Ishikawa (cell line): ENCODE results near the gene HIVEP1.

Source experiments
- CEBPB ChIP-seq: IDR thresholded peaks from 2 replicates; pipeline ENCODE4 v1.6.1; 2012
- CREB1 ChIP-seq: IDR thresholded peaks from 2 replicates; pipeline ENCODE4 v1.6.1; 2012; ENCODE audit warnings: low read depth
- EGR1 ChIP-seq: IDR thresholded peaks from 2 replicates; pipeline ENCODE4 v1.6.1; 2012
- EP300 ChIP-seq: IDR thresholded peaks from 2 replicates; pipeline ENCODE4 v1.6.1; 2012; ENCODE audit warnings: borderline replicate concordance
- FOXM1 ChIP-seq: IDR thresholded peaks from 2 replicates; pipeline ENCODE4 v1.6.1; 2012; ENCODE audit warnings: low read depth, borderline replicate concordance
- NFIC ChIP-seq: IDR thresholded peaks from 2 replicates; pipeline ENCODE4 v1.6.1; 2012
- RAD21 ChIP-seq: IDR thresholded peaks from 2 replicates; pipeline ENCODE4 v1.6.1; 2012; ENCODE audit warnings: low read depth
- TAF1 ChIP-seq: IDR thresholded peaks from 2 replicates; pipeline ENCODE4 v1.6.1; 2012; ENCODE audit warnings: low read depth, mild to moderate bottlenecking
- TCF12 ChIP-seq: IDR thresholded peaks from 2 replicates; pipeline ENCODE4 v1.6.1; 2012; ENCODE audit warnings: low read depth
- TEAD4 ChIP-seq: IDR thresholded peaks from 2 replicates; pipeline ENCODE4 v1.6.1; 2012
- YY1 ChIP-seq: IDR thresholded peaks from 2 replicates; pipeline ENCODE4 v1.6.1; 2012; ENCODE audit warnings: low read depth
- ZBTB7A ChIP-seq: IDR thresholded peaks from 2 replicates; pipeline ENCODE4 v1.6.1; 2012; ENCODE audit warnings: low read depth
- TF ChIP-seq, protein P1 (sequence below): IDR thresholded peaks from 2 replicates; pipeline ENCODE4 v1.6.1; 2012; ENCODE audit warnings: low read depth, mild to moderate bottlenecking
- TF ChIP-seq, protein P2 (sequence below): IDR thresholded peaks from 2 replicates; pipeline ENCODE4 v1.6.1; 2012
- TF ChIP-seq, protein P3 (sequence below): IDR thresholded peaks from 2 replicates; pipeline ENCODE4 v1.6.1; 2012

Gene HIVEP1

DNA sequence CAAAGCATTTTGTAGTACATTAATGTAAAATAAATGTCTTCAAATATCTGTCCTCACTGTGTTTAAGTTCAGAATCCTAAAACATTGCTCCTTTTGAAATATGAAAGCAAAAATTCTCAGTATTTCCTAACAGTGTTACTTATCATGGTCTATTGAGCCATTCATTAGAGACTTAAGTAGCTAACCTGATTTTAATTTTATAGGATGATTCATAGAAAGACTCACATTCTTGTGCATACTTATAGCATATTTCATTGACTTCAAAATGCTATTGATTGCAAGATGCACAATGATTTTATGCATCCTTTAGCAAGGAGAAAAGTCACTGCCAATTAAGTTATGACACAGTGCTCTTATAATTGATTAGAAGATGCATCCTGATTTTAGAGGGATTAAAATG is 85.7 kb downstream of the HIVEP1 start:
- no peak for TF ChIP-seq EP300

DNA sequence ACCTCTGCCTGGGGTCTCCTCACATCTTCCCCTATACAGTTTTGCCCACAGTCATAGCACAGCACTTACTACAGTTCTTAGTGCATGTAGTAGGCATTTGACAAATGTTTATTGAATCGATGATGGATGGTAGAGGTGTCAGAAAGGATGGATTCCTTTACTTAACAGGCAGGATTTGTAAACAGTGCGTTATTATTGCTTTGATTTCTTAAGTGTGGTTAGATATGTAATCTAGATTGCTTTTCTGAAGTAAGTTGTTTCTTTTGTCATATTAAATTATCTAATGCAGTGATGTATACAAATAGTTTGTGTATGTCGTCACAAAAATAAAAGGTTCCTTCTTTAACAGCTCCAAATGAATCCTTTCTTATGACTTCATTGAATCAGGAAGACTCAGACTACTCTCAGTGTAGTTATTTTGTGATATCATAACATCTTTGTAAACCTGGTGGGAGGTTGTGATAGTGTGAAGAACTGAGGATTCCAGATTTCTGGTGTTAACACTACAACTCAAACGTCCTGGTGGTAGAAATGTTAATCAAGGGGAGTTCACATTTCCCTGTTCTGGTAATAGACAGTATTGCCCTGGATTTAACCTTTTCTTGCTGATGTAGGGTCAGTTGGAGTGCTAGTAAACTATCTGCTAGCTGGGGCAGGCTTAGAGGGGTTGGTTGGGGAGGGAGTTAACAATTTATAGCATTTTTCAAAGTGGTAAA is 87.7 kb downstream of the HIVEP1 start:
- TF ChIP-seq, protein P1, sequence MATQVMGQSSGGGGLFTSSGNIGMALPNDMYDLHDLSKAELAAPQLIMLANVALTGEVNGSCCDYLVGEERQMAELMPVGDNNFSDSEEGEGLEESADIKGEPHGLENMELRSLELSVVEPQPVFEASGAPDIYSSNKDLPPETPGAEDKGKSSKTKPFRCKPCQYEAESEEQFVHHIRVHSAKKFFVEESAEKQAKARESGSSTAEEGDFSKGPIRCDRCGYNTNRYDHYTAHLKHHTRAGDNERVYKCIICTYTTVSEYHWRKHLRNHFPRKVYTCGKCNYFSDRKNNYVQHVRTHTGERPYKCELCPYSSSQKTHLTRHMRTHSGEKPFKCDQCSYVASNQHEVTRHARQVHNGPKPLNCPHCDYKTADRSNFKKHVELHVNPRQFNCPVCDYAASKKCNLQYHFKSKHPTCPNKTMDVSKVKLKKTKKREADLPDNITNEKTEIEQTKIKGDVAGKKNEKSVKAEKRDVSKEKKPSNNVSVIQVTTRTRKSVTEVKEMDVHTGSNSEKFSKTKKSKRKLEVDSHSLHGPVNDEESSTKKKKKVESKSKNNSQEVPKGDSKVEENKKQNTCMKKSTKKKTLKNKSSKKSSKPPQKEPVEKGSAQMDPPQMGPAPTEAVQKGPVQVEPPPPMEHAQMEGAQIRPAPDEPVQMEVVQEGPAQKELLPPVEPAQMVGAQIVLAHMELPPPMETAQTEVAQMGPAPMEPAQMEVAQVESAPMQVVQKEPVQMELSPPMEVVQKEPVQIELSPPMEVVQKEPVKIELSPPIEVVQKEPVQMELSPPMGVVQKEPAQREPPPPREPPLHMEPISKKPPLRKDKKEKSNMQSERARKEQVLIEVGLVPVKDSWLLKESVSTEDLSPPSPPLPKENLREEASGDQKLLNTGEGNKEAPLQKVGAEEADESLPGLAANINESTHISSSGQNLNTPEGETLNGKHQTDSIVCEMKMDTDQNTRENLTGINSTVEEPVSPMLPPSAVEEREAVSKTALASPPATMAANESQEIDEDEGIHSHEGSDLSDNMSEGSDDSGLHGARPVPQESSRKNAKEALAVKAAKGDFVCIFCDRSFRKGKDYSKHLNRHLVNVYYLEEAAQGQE, result no peak
- TF ChIP-seq EGR1 (no peak), YY1 (no peak), CREB1 (no peak), TAF1 (no peak), ZBTB7A (no peak), FOXM1 (no peak), EP300 (no peak), CEBPB (no peak)
- TF ChIP-seq, protein P2, sequence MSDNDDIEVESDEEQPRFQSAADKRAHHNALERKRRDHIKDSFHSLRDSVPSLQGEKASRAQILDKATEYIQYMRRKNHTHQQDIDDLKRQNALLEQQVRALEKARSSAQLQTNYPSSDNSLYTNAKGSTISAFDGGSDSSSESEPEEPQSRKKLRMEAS, result no peak
- TF ChIP-seq, protein P3, sequence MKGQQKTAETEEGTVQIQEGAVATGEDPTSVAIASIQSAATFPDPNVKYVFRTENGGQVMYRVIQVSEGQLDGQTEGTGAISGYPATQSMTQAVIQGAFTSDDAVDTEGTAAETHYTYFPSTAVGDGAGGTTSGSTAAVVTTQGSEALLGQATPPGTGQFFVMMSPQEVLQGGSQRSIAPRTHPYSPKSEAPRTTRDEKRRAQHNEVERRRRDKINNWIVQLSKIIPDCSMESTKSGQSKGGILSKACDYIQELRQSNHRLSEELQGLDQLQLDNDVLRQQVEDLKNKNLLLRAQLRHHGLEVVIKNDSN, result no peak

DNA sequence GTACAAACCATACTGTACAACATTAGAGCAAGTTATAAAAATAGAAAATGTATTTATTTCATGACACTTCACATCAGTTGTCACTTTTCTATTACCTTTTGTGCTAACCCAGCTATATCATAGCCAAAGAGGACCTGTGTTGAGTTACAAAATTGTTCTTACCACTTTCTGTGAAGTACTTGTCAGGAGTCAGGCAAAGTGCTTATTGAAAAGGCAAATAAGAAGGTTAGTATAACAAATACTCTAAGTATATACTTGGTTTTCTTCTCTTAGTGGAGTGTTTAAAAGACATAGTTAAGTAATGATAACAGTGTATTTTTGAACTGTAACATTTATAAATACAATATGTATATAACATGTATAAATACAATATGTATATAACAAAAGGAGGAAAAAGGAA is 88.9 kb downstream of the HIVEP1 start:
- TF ChIP-seq TEAD4, result no peak
- TF ChIP-seq CEBPB, result no peak
- no peak for TF ChIP-seq ZBTB7A
- TF ChIP-seq, protein P2, result no peak
- no peak for TF ChIP-seq RAD21
- TF ChIP-seq, protein P3, result no peak
- no peak for TF ChIP-seq TCF12
- TF ChIP-seq YY1, result no peak
- TF ChIP-seq TAF1, result no peak
- TF ChIP-seq, protein P1, result no peak
- TF ChIP-seq FOXM1, result no peak
- TF ChIP-seq EGR1, result no peak
- no peak for TF ChIP-seq EP300

DNA sequence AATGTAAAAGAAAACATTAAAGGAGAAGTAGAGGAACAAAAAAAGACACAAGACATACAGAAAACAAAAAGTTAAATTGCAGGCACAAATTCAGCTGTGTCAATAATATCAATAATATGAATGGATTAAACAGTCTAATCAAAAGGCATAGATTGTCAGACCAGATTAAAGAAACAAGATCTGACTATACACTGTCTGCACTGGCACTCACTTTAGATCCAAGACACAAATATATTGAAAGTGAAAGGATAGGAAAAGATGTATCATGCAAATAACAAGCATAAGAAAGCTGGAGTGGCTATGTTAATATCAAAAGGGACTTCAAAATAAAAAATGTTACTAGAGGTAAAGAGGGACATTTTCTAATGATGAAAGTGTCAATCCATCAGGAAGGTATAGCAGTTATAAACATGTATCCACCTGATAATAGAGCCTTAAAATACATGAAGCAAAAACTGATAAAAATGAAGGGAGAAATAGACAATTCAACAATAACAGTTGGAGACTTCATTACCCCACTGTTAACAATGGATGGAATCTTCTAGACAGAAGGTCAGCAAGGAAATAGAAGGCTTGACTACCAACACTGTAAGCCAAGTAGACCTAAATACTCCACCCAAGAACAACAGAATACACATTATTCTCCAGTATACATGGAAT is 89.7 kb downstream of the HIVEP1 start:
- no peak for TF ChIP-seq EP300

DNA sequence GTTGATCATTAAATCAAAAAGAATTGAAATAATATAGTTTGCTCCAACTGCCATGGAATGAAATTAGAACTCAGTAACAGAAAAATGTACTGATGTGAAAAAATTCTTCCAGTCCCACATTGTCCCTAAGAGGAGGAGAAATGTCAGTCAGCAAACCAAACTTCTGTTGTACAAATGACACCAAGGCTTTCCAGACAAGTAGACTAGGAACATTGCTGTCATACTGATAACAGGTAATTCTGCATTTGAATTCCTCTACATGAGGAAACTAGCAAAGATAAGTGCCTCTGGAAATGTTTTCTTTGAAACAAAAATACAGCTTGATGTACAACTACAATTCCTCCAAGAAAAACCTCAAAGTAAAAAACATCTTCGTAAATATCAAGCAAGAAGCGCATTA is 90.2 kb downstream of the HIVEP1 start:
- TF ChIP-seq ZBTB7A (no peak), CREB1 (no peak), CEBPB (no peak), RAD21 (no peak), TCF12 (no peak), NFIC (no peak), YY1 (no peak), TEAD4 (no peak)
- TF ChIP-seq, protein P2, result no peak

DNA sequence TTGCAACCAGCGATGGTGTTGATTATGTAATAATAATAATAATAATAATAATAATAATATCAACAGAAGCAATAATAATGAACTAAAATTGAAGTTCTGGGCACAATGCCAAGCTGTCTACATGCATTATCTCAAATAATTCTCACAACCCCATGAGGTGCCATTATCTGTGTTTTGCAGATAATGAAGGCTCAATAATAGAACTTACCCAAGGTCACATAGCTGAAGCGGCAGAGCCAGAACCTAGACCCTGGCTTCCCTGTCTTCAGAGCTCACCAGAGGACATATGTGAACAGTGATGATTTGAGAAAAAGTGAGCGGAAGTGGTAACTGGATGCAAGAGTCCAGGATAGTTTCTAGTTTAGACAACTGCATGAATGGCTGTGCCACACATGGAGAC is 91.0 kb downstream of the HIVEP1 start:
- TF ChIP-seq FOXM1, result no peak
- no peak for TF ChIP-seq TEAD4
- TF ChIP-seq, protein P2, result no peak
- no peak for TF ChIP-seq TAF1
- no peak for TF ChIP-seq RAD21
- no peak for TF ChIP-seq YY1
- TF ChIP-seq CEBPB, result no peak
